Suppressor macrophage treated with lipopolysaccharide for 1 hour (primary cell): Measurements from ENCODE around the gene NDUFS8.
A peak's percentile ranks its signal among the peaks of the same experiment; 100 is the strongest.

Experiments
- DNase-seq, 3 donors: peaks; one replicate each; pipeline ENCODE4 v3.0.0-alpha.2; 2020 to 2022

The NDUFS8 gene

GRCh38 chr11:68003846-68004550, 26.5 kb upstream of the NDUFS8 start, which contains the start of gene UNC93B1:
Gene UNC93B1 (minus strand): TSS chr11:68004097. CDS start chr11:68004043, 54 bp downstream.
- DNase-seq = peak; percentile 93 to 98 (median 95)

- DNase-seq = no peak
Measured at GRCh38 chr11:68004551-68005335, 25.7 kb upstream of the NDUFS8 start.

- DNase-seq = no peak
Measured at GRCh38 chr11:68006606-68007166, 23.8 kb upstream of the NDUFS8 start.

GRCh38 chr11:68007498-68008380, 22.7 kb upstream of the NDUFS8 start:
- no peak for DNase-seq

- DNase-seq = peak; percentile 77 to 87 (median 85)
Measured at GRCh38 chr11:68008381-68009337, 21.8 kb upstream of the NDUFS8 start.

- DNase-seq = peak; percentile 42 to 50 (median 47)
Measured at GRCh38 chr11:68009391-68010089, 20.9 kb upstream of the NDUFS8 start.

- DNase-seq = peak; percentile 90 to 95 (median 92)
Measured at GRCh38 chr11:68010090-68011041, 20.1 kb upstream of the NDUFS8 start, which contains the start of gene ALDH3B1. Gene ALDH3B1 (plus strand): TSS chr11:68010327. CDS start chr11:68015298, 4,971 bp downstream.

- peak in 1 of 3 donors; percentile 35 for DNase-seq
Measured at GRCh38 chr11:68011051-68011943, 19.2 kb upstream of the NDUFS8 start.

- no peak for DNase-seq
Measured at GRCh38 chr11:68012044-68012842, 18.2 kb upstream of the NDUFS8 start.

GRCh38 chr11:68012843-68013610, 17.5 kb upstream of the NDUFS8 start:
- DNase-seq = no peak

GRCh38 chr11:68013611-68014156, 16.8 kb upstream of the NDUFS8 start:
- no peak for DNase-seq

- DNase-seq = peak; percentile 67 to 77 (median 76)
Measured at GRCh38 chr11:68014157-68014946, 16.1 kb upstream of the NDUFS8 start.

- DNase-seq = no peak
Measured at GRCh38 chr11:68014947-68015447, 15.5 kb upstream of the NDUFS8 start.

GRCh38 chr11:68015467-68015866, 15.0 kb upstream of the NDUFS8 start:
- DNase-seq = no peak
